ENCODE results near the gene APEX2. TPM values are rescaled to one million over a fixed set of nuclear protein-coding genes. Genes with fewer than 3 reads are reported as not detected.

APEX2 gene
- total RNA-seq, 1 donor from 2014 or later: 19.6 TPM

GRCh38 chrX:55056820-55057674, 56.9 kb downstream of the APEX2 start:
- peaks cover 11% of the 10 kb centered on the region for H3K4me1 Mint-ChIP-seq
- H3K36me3 Mint-ChIP-seq (ENCODE audit: low read depth): no peaks in the 10 kb centered on the region
- ATAC-seq (ENCODE audit: low read depth) (no peak), DNase-seq (no peak)
- no peaks in the 10 kb centered on the region for H3K9me3 Mint-ChIP-seq
- no peak for TF ChIP-seq CTCF (IDR thresholded peaks at IDR 0.05)
- ChIA-PET POLR2A (interaction anchor here (0.8 to 1.3 kb wide), 2 partner anchors 57 to 418 kb away, joined by 3 to 5 read pairs; partner anchors contain the start of gene APEX2), CTCF (interaction anchor here (1.1 to 1.3 kb wide), 2 partner anchors 165 to 418 kb away, joined by 6 to 9 read pairs; no protein-coding TSS in a partner anchor)
- intact Hi-C loops (cut with micrococcal nuclease): loop anchor here (1.0 to 10.0 kb wide), 9 partner anchors 105 to 1222 kb away; partner anchors contain the start of gene RRAGB
- peak overlapping the region; percentile 68 for H3K4me3 Mint-ChIP-seq
- no peaks in the 10 kb centered on the region for H3K27me3 Mint-ChIP-seq
- peak overlapping the region; percentile 53 for H3K27ac Mint-ChIP-seq

- DNase-seq (no peak), ATAC-seq (ENCODE audit: low read depth) (peak; percentile 54)
- intact Hi-C loops (cut with micrococcal nuclease): loop anchor here (1.0 to 10.0 kb wide), 9 partner anchors 105 to 1223 kb away; partner anchors contain the start of gene RRAGB
- H3K27me3 Mint-ChIP-seq: no peaks in the 10 kb centered on the region
- TF ChIP-seq CTCF (IDR thresholded peaks at IDR 0.05): peak; percentile 18
- ChIA-PET CTCF (interaction anchor here (1.1 to 1.3 kb wide), 2 partner anchors 166 to 418 kb away, joined by 6 to 9 read pairs; no protein-coding TSS in a partner anchor), POLR2A (interaction anchor here (0.8 to 1.3 kb wide), 2 partner anchors 58 to 418 kb away, joined by 3 to 5 read pairs; partner anchors contain the start of gene APEX2)
- peak overlapping the region; percentile 68 for H3K4me3 Mint-ChIP-seq
- no peak overlapping the region for H3K27ac Mint-ChIP-seq
- no peaks in the 10 kb centered on the region for H3K36me3 Mint-ChIP-seq (ENCODE audit: low read depth)
- H3K9me3 Mint-ChIP-seq: no peaks in the 10 kb centered on the region
- peaks cover 11% of the 10 kb centered on the region for H3K4me1 Mint-ChIP-seq
Observed at GRCh38 chrX:55057675-55058249, 57.6 kb downstream of the APEX2 start.

Other genes with a start within 250 kb of the APEX2 start
- gene ITIH6, start 202.1 kb upstream of the APEX2 start, total RNA-seq: not detected in 2 replicates
- gene MAGED2, start 192.6 kb upstream of the APEX2 start, total RNA-seq: 44.0 and 49.4 TPM in 2 replicates
- gene TRO, start 79.5 kb upstream of the APEX2 start, total RNA-seq: 2.6 TPM in 2 replicates
- 0.71 and 0.73 TPM in 2 replicates for gene PFKFB1, start 6.2 kb upstream of the APEX2 start, total RNA-seq
- 0.39 and 0.82 TPM in 2 replicates for gene ALAS2, start 30.6 kb downstream of the APEX2 start, total RNA-seq
- gene PAGE2B, start 74.7 kb downstream of the APEX2 start, total RNA-seq: not detected in 2 replicates
- gene PAGE2, start 88.7 kb downstream of the APEX2 start, total RNA-seq: not detected in 2 replicates
- 0.67 and 1.8 TPM in 2 replicates for gene PAGE5, start 220.0 kb downstream of the APEX2 start, total RNA-seq

All from activated B cell treated with CpG ODN at 0.5 μM for 24 hours (primary cell).